GM18867 (cell line): ENCODE measurements around the gene UNC119.

ENCODE experiments used
- ATAC-seq: cut with Tn5 transposase; IDR thresholded peaks from one replicate; pipeline ENCODE4 v1.9.1; 2021; ENCODE audit warnings: mild to moderate bottlenecking, moderate library complexity; ENCODE audit not compliant: unreplicated experiment

Gene UNC119

DNA sequence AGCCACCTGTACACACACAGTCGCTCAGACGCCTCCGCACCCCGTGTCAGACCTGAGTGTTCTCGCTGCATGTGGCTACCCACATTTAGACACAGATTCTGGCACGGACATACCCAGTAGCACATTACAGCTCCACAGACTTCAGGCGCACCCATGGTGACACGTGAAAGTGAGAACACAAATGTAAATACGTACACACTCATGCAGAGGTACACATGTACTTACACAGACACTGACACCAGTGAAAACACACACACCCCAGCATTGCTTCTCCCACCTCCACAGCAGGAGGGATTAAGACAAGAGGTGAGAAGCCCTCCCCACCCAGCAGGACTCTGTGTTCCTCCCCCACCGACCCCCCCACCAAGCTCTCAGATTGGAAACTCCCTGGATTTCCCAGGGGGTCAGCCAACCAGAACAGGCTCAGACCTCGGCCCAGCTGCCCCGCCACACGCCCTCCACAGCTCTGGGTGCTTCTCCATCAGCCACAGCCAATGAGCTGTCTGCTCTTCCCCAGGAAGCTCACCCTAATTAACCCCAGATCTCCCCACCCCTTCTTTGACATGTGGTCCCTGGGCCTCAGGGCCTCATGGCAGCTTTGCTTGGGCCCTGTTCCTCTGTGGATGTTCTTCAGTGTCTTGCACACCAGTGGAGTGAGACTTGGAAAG, 51.6 kb downstream of the UNC119 start:
- ATAC-seq, result peak; percentile 69

DNA sequence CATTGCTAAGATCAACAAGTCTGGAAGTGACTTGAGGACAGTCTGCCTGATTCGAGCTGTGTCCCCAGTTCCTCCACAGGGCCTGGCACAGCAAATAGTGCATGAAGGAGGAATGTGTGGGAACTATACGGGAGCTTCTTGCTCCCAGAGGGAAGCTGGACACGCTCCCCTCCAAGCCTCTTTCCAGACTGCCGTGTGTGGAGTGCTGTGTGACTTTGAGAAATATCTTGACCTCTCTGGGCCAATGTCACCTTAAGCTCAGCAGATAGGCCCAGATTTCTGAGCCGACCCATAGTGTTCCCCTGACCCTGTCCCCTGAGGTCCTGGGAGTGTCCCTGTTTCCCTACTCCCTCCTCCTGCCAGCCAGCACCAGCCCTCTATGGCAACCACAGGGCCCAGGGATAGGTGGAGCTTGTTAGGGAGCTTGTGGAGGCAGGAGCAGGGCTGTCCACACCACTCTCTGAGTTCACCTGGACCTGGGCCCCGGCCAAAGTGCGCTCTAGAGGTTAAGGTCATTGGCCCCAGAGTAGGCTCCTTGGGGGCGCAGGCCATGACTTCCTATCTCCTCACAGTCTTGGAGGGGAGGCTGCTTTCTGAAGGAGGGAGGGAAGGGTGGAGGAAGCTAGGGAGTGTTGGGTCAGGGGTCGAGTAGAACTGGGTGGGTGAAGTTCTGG, 52.6 kb downstream of the UNC119 start:
- ATAC-seq, result no peak

DNA sequence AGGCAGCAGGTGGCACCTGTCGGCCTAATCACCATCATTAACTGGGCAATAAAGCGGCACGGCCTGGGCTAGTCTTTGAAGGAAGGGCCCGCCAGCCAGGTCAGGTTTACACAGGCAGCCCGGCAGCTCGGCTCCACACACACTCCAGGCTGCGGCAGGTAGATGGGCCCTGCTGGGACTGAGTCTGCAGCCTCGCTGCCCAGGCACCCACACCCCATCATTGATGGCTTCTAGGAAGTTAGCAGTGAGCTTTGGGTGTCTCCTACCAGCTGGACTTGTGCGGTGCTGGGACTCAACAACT, 53.1 kb downstream of the UNC119 start:
- ATAC-seq, result no peak

DNA sequence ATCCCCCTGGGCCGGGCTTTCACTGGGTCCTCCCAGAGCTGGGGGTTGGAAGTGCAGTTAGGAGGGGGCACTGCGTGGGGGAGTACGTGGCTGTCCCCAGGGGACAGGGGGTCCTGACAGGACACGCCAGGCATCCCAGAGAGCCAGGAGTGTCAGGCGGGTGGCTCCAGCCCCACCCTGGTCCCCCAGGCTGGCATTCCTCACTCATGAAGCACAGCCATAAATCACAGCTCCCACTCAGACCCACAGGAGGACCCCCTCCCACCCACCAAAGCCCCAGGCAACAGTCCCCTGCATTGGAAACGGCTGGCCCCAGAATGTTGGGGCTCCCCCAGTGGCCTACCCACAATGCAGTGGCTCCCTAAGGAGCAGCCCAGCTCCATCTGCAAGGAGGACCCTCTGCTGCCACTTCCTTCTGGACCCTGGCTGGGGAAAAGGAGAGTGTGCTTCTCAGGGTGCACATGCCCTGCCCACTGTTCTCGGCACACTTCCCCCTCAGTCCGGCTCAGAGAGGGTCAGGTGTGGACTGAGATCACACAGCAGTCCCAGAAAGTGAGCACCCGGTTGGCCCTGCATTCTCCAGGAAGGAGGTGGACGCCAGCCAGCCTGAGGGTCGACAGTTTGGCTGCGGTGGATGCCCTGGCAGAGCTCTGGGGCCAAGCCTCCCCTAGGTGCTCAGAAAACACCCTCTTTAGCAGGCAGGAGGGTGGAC, 53.6 kb downstream of the UNC119 start:
- ATAC-seq, result no peak

DNA sequence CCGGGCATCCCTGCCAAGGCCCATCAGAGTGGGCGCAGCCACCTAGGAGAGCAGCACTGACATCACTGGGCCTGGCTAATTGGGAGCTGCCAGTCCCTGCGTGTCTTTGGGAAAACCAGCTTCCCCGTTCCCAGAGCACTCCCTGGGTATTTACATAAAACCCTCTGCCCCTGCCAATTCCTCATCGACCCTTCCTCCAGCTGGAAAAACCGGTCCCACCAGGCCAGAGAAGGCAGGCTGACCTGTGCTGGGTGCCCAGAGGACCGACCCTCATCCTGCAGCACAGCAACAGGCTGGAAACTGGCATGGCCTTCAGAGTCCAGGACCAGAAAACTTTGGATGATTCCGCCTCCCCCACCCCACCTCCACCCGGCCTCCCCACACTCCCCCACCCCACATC, 54.5 kb downstream of the UNC119 start:
- no peak for ATAC-seq
